NB4 (cell line): ENCODE results near the gene AOAH.

Source experiments
- CTCF ChIP-seq: IDR thresholded peaks from one replicate; pipeline ENCODE4 v1.5.1; 2012; ENCODE audit warnings: low read depth, low read length
- MYC ChIP-seq: IDR thresholded peaks from 2 replicates; pipeline ENCODE4 v1.6.1; 2011; ENCODE audit warnings: low read depth, low read length
- POLR2A ChIP-seq: IDR thresholded peaks from 2 replicates; pipeline ENCODE4 v1.6.1; 2011; ENCODE audit warnings: mild to moderate bottlenecking; ENCODE audit not compliant: insufficient read length; ENCODE audit errors: extremely low read depth

- TF ChIP-seq CTCF: no peak
- no peak for TF ChIP-seq POLR2A
- no peak for TF ChIP-seq MYC
Observed at GRCh38 chr7:36522453-36523007, 201.8 kb downstream of the AOAH start.
